Panc1 (cell line): Measurements from ENCODE around the gene WHRN.

Experiments
- CTCF ChIP-seq: fragments of 450-650 bp; IDR thresholded peaks from 2 replicates; pipeline ENCODE4 v1.5.1; 2017; ENCODE audit warnings: mild to moderate bottlenecking
- POLR2AphosphoS5 ChIP-seq: IDR thresholded peaks from 2 replicates; pipeline ENCODE4 v1.6.1; 2012; ENCODE audit warnings: mild to moderate bottlenecking, low read depth, low read length, moderate library complexity
- REST ChIP-seq, 2 experiments: IDR thresholded peaks; 2 replicates each; pipeline ENCODE4 v1.6.1; 2011 to 2012; ENCODE audit warnings: low read depth in 2 of 2, control low read depth in 1 of 2, low read length in 1 of 2, mild to moderate bottlenecking in 1 of 2, moderate library complexity in 1 of 2; ENCODE audit not compliant: insufficient read depth in 1 of 2
- SIN3A ChIP-seq: IDR thresholded peaks from 2 replicates; pipeline ENCODE4 v1.6.1; 2012; ENCODE audit warnings: low read depth, mild to moderate bottlenecking, low read length, moderate library complexity, borderline replicate concordance; ENCODE audit not compliant: insufficient read depth
- TCF7L2 ChIP-seq: IDR thresholded peaks from 2 replicates; pipeline ENCODE4 v1.6.1; 2011; ENCODE audit warnings: mild to moderate bottlenecking, low read depth, low read length, inconsistent platforms

- no peak for TF ChIP-seq CTCF
- no peak for TF ChIP-seq POLR2AphosphoS5
- TF ChIP-seq SIN3A = no peak
- no peak for TF ChIP-seq REST (IDR thresholded peaks at IDR 0.05; ENCODE audit: insufficient read depth in 1 of 2, low read depth in 2 of 2, low read length in 1 of 2)
- no peak for TF ChIP-seq TCF7L2
These were observed 73.5 kb downstream of the WHRN start for GRCh38 chr9:114431770-114432169.
